Bronchial epithelial cell (primary cell): ENCODE measurements around the gene SYNE1. TPM values are rescaled to one million over a fixed set of nuclear protein-coding genes. Genes with fewer than 3 reads are reported as not detected.

Source experiments
- DNase-seq: peaks from one replicate; pipeline ENCODE4 v3.0.0-alpha.2; 2010; ENCODE audit warnings: low read depth
- FAIRE-seq: peaks from 2 replicates; lab custom pipeline; 2011; peaks lifted over from hg19 to GRCh38; lab: Jason Lieb, UNC
- H3K27me3 ChIP-seq: 2 replicates; pipeline ENCODE4 v1.5.1; 2011; ENCODE audit warnings: low read length; ENCODE audit not compliant: control insufficient read depth, insufficient read depth
- H3K36me3 ChIP-seq: 2 replicates; pipeline ENCODE4 v1.5.1; 2011; ENCODE audit warnings: low read length; ENCODE audit not compliant: control insufficient read depth, insufficient read depth
- H3K4me3 ChIP-seq: 2 replicates; pipeline ENCODE4 v1.5.1; 2011; ENCODE audit warnings: mild to moderate bottlenecking, low read depth, low read length, control low read depth
- total RNA-seq: library from RNA; depleted of rRNA; stranded (reverse); fragments of >200 nt; gene quantifications from 2 replicates; pipeline ENCODE4 v1.2.1, GENCODE V29; 2014
- TF ChIP-seq, protein P1 (sequence below): IDR thresholded peaks from 2 replicates; pipeline ENCODE4 v1.5.1; 2011; ENCODE audit warnings: mild to moderate bottlenecking, moderate library complexity, low read length, control low read depth, inconsistent platforms; ENCODE audit not compliant: insufficient read depth, severe bottlenecking

Gene SYNE1
- total RNA-seq, 1 donor from 2014 or later: 15.8 TPM

GRCh38 chr6:152232501-152233151 lies 404.5 kb downstream of the SYNE1 start:
- DNase-seq (no peak), FAIRE-seq (no peak)
- Histone ChIP-seq H3K36me3 (no peaks in the 10 kb centered on the region), H3K27me3 (no peaks in the 10 kb centered on the region), H3K4me3 (no peak overlapping the region)
- TF ChIP-seq, protein P1, sequence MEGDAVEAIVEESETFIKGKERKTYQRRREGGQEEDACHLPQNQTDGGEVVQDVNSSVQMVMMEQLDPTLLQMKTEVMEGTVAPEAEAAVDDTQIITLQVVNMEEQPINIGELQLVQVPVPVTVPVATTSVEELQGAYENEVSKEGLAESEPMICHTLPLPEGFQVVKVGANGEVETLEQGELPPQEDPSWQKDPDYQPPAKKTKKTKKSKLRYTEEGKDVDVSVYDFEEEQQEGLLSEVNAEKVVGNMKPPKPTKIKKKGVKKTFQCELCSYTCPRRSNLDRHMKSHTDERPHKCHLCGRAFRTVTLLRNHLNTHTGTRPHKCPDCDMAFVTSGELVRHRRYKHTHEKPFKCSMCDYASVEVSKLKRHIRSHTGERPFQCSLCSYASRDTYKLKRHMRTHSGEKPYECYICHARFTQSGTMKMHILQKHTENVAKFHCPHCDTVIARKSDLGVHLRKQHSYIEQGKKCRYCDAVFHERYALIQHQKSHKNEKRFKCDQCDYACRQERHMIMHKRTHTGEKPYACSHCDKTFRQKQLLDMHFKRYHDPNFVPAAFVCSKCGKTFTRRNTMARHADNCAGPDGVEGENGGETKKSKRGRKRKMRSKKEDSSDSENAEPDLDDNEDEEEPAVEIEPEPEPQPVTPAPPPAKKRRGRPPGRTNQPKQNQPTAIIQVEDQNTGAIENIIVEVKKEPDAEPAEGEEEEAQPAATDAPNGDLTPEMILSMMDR: no peak

- no peaks in the 10 kb centered on the region for H3K36me3 ChIP-seq
- no peaks in the 10 kb centered on the region for H3K27me3 ChIP-seq
- H3K4me3 ChIP-seq: no peak overlapping the region
- TF ChIP-seq, protein P1: no peak
- FAIRE-seq: no peak
- no peak for DNase-seq
Observed at GRCh38 chr6:152229330-152229729, 407.8 kb downstream of the SYNE1 start.

DNA sequence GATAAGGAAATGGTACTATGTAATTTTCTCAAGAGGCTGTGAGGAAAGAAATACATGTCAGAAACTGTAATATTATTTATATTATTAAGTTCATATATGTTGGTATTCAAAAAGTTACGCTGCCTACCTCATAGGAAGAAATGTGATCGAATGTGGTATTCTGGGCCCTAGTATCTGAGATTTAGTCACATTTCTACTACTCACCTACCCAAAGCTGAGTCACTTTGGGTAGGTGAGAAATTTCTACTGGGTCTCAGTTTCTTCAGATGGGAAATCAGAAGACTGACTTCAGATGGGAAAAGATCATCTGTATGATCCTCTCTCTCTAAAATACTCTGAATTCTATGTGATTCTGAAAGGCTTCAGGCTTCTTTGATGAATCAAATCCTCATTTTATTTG lies 411.0 kb downstream of the SYNE1 start:
- DNase-seq: no peak
- no peaks in the 10 kb centered on the region for H3K36me3 ChIP-seq
- TF ChIP-seq, protein P1: no peak
- no peak for FAIRE-seq
- no peak overlapping the region for H3K4me3 ChIP-seq
- H3K27me3 ChIP-seq: no peaks in the 10 kb centered on the region

GRCh38 chr6:152225241-152225934 lies 411.8 kb downstream of the SYNE1 start:
- peaks cover 2% of the 10 kb centered on the region for H3K36me3 ChIP-seq
- DNase-seq: no peak
- TF ChIP-seq, protein P1: no peak
- H3K27me3 ChIP-seq: no peaks in the 10 kb centered on the region
- no peak overlapping the region for H3K4me3 ChIP-seq
- no peak for FAIRE-seq

DNA sequence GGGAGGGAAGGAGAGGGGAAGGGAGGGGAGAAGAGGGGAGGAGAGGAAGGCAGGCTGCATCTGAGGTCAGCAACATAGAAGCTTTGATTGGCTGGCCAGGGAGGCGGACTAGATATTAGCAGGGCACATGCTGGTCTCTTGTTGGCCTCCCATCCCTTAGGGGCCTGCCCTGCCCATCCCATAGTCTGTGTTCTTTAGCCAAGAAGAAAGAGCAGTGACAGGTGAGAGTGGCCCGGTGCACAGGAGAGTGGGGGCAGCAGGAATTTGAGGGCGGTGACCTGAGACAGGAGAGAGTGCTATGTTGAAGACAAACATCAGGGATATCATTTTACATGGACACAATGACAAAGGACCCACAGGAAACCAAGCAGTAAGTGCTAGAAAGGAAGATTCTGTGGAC lies 413.5 kb downstream of the SYNE1 start:
- DNase-seq (no peak), FAIRE-seq (no peak)
- Histone ChIP-seq H3K27me3 (no peaks in the 10 kb centered on the region), H3K36me3 (peaks cover 2% of the 10 kb centered on the region), H3K4me3 (no peak overlapping the region)
- TF ChIP-seq, protein P1: no peak
